Nephron progenitor cell (in vitro differentiated cells): ENCODE results near the gene KIF26A.

Source experiments
- DNase-seq: peaks from one replicate; pipeline ENCODE4 v3.0.0; 2021
- H3K27ac Mint-ChIP-seq: 2 replicates; pipeline ENCODE4 v1.8.0; 2021; ENCODE audit warnings: mild to moderate bottlenecking, moderate library complexity, mixed read lengths
- H3K27me3 Mint-ChIP-seq: 2 replicates; pipeline ENCODE4 v1.8.0; 2021; ENCODE audit warnings: mild to moderate bottlenecking, low read depth, mixed read lengths; ENCODE audit not compliant: poor library complexity
- H3K36me3 Mint-ChIP-seq: 2 replicates; pipeline ENCODE4 v1.8.0; 2021; ENCODE audit warnings: low read depth, mixed read lengths
- H3K4me1 Mint-ChIP-seq: 2 replicates; pipeline ENCODE4 v1.8.0; 2021; ENCODE audit warnings: mixed read lengths
- H3K4me3 Mint-ChIP-seq: 2 replicates; pipeline ENCODE4 v1.8.0; 2021; ENCODE audit warnings: mild to moderate bottlenecking, moderate library complexity, mixed read lengths
- H3K9me3 Mint-ChIP-seq: 2 replicates; pipeline ENCODE4 v1.8.0; 2021; ENCODE audit warnings: mild to moderate bottlenecking, moderate library complexity, mixed read lengths
- CTCF ChIP-seq: fragments of 200-600 bp; sonication (generic); IDR thresholded peaks from 2 replicates; pipeline ENCODE4 v1.5.0; 2021; ENCODE audit warnings: antibody characterized with exemption

KIF26A gene

GRCh38 chr14:104172349-104172748 lies 34.0 kb downstream of the KIF26A start:
- Mint-ChIP-seq H3K9me3 (no peaks in the 10 kb centered on the region), H3K27ac (no peak overlapping the region), H3K36me3 (no peaks in the 10 kb centered on the region), H3K4me3 (no peak overlapping the region), H3K27me3 (peaks cover 20% of the 10 kb centered on the region), H3K4me1 (peaks cover 21% of the 10 kb centered on the region)
- TF ChIP-seq CTCF: no peak
- no peak for DNase-seq

- Mint-ChIP-seq H3K9me3 (no peaks in the 10 kb centered on the region), H3K4me3 (no peak overlapping the region), H3K27me3 (peaks cover 20% of the 10 kb centered on the region), H3K36me3 (no peaks in the 10 kb centered on the region), H3K27ac (no peak overlapping the region), H3K4me1 (peaks cover 21% of the 10 kb centered on the region)
- TF ChIP-seq CTCF: no peak
- no peak for DNase-seq
Measured at GRCh38 chr14:104172880-104173279, 34.5 kb downstream of the KIF26A start.

GRCh38 chr14:104174051-104174450 lies 35.7 kb downstream of the KIF26A start:
- no peak for DNase-seq
- Mint-ChIP-seq H3K4me1 (peaks cover 21% of the 10 kb centered on the region), H3K27me3 (peaks cover 20% of the 10 kb centered on the region), H3K9me3 (no peaks in the 10 kb centered on the region), H3K27ac (no peak overlapping the region), H3K4me3 (no peak overlapping the region), H3K36me3 (no peaks in the 10 kb centered on the region)
- no peak for TF ChIP-seq CTCF

DNA sequence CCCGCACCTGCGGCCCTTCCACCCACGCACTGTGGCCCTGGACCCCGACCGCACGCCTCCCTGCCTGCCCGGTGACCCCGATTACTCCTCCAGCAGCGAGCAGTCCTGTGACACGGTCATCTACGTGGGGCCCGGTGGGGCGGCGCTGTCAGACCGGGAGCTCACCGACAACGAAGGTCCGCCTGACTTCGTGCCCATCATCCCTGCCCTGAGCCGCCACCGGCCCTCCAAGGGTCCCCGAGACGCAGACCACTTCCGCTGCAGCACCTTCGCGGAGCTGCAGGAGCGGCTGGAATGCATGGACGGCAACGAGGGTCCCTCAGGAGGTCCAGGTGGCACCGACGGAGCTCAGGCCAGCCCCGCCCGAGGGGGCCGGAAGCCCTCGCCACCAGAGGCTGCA lies 36.7 kb downstream of the KIF26A start:
- TF ChIP-seq CTCF: no peak
- Mint-ChIP-seq H3K9me3 (no peaks in the 10 kb centered on the region), H3K27me3 (peaks cover 15% of the 10 kb centered on the region), H3K4me1 (peaks cover 18% of the 10 kb centered on the region), H3K36me3 (no peaks in the 10 kb centered on the region), H3K4me3 (no peak overlapping the region), H3K27ac (no peak overlapping the region)
- no peak for DNase-seq

DNA sequence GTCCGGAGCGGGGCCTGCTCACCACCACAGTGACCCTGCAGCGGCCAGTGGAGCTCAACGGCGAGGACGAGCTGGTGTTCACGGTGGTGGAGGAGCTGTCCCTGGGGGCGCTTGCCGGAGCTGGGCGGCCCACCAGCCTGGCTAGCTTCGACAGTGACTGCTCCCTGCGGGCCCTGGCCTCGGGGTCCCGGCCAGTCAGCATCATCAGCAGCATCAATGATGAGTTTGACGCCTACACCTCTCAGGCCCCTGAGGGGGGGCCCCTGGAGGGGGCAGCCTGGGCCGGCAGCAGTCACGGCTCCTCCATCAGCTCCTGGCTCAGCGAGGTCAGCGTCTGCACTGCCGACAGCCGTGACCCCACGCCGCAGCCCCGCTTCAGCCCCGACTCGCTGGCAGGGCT lies 37.4 kb downstream of the KIF26A start:
- Mint-ChIP-seq H3K36me3 (no peaks in the 10 kb centered on the region), H3K4me3 (no peak overlapping the region), H3K27ac (no peak overlapping the region), H3K27me3 (peaks cover 10% of the 10 kb centered on the region), H3K4me1 (peaks cover 21% of the 10 kb centered on the region), H3K9me3 (no peaks in the 10 kb centered on the region)
- no peak for TF ChIP-seq CTCF
- no peak for DNase-seq

DNA sequence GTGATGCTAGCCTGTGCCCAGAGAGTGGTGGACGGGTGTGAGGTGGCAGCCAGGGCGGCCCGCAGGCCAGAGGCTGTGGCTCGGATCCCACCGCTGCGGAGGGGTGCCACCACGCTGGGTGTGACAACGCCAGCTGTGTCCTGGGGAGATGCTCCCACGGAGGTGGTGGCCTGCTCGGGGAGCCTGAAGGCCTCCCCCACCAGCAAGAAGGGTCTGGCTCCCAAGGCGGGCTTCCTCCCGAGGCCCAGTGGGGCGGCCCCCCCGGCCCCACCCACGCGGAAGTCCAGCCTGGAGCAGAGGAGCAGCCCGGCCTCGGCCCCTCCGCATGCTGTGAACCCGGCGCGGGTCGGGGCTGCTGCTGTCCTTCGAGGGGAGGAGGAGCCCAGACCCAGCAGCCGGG lies 38.2 kb downstream of the KIF26A start:
- H3K4me3 Mint-ChIP-seq: no peak overlapping the region
- no peaks in the 10 kb centered on the region for H3K9me3 Mint-ChIP-seq
- no peaks in the 10 kb centered on the region for H3K36me3 Mint-ChIP-seq
- no peak for DNase-seq
- H3K27me3 Mint-ChIP-seq: peaks cover 3% of the 10 kb centered on the region
- H3K4me1 Mint-ChIP-seq: peaks cover 23% of the 10 kb centered on the region
- no peak overlapping the region for H3K27ac Mint-ChIP-seq
- TF ChIP-seq CTCF: no peak
